ENCODE measurements around the gene S100A12.
"Not testable (repeated sequence)": the region's sequence is repeated elsewhere in the genome, so short reads cannot be mapped to it uniquely, and the experiment has no call there.

Gene S100A12

GRCh38 chr1:153375511-153375910, at the start of gene S100A12:
S100A12 (minus strand) TSS chr1:153375621; CDS start chr1:153374592, 1,029 bp downstream.
- DNase-seq (ENCODE audit: low read depth, low spot score): no peak

GRCh38 chr1:153422450-153423068, 47.1 kb upstream of the S100A12 start:
- peak; percentile 27 for DNase-seq (ENCODE audit: low read depth, low spot score)

GRCh38 chr1:153420306-153420705, 44.9 kb upstream of the S100A12 start:
- DNase-seq (ENCODE audit: low read depth, low spot score): no peak

GRCh38 chr1:153419436-153419793, 44.0 kb upstream of the S100A12 start:
- DNase-seq (ENCODE audit: low read depth, low spot score): not testable (repeated sequence)

- not testable (repeated sequence) for DNase-seq (ENCODE audit: low read depth, low spot score)
These were observed 43.5 kb upstream of the S100A12 start for GRCh38 chr1:153418758-153419435.

GRCh38 chr1:153417136-153417888, 41.9 kb upstream of the S100A12 start:
- DNase-seq (ENCODE audit: low read depth, low spot score): no peak

GRCh38 chr1:153415850-153416570, 40.6 kb upstream of the S100A12 start, which contains the start of gene S100A7A:
S100A7A (plus strand) TSS chr1:153416520; CDS start chr1:153418083, 1,563 bp downstream.
- DNase-seq (ENCODE audit: low read depth, low spot score): no peak

GRCh38 chr1:153413961-153414360, 38.5 kb upstream of the S100A12 start:
- not testable (repeated sequence) for DNase-seq (ENCODE audit: low read depth, low spot score)

GRCh38 chr1:153407274-153407673, 31.9 kb upstream of the S100A12 start:
- not testable (repeated sequence) for DNase-seq (ENCODE audit: low read depth, low spot score)

GRCh38 chr1:153405825-153406599, 30.6 kb upstream of the S100A12 start:
- DNase-seq (ENCODE audit: low read depth, low spot score): not testable (repeated sequence)

GRCh38 chr1:153404768-153405167, 29.3 kb upstream of the S100A12 start:
- DNase-seq (ENCODE audit: low read depth, low spot score): peak; percentile 28

GRCh38 chr1:153404086-153404635, 28.7 kb upstream of the S100A12 start:
- no peak for DNase-seq (ENCODE audit: low read depth, low spot score)

GRCh38 chr1:153403421-153404085, 28.1 kb upstream of the S100A12 start:
- no peak for DNase-seq (ENCODE audit: low read depth, low spot score)

- no peak for DNase-seq (ENCODE audit: low read depth, low spot score)
These were observed 26.8 kb upstream of the S100A12 start for GRCh38 chr1:153402226-153402625.

GRCh38 chr1:153401461-153401860, 26.0 kb upstream of the S100A12 start:
- no peak for DNase-seq (ENCODE audit: low read depth, low spot score)

GRCh38 chr1:153400244-153400643, 24.8 kb upstream of the S100A12 start:
- no peak for DNase-seq (ENCODE audit: low read depth, low spot score)

GRCh38 chr1:153399401-153400055, 24.1 kb upstream of the S100A12 start:
- DNase-seq (ENCODE audit: low read depth, low spot score): no peak

GRCh38 chr1:153397924-153398651, 22.7 kb upstream of the S100A12 start:
- DNase-seq (ENCODE audit: low read depth, low spot score): no peak

All from activated naive CD8-positive, alpha-beta T cell treated with anti-CD3 and anti-CD28 coated beads, Interleukin-2, amount 50 U/mL, for 16 hours (primary cell).